Activated naive CD8-positive, alpha-beta T cell treated with anti-CD3 and anti-CD28 coated beads for 36 hours (primary cell): ENCODE data around the gene DHX16. TPM values are rescaled to one million over a fixed set of nuclear protein-coding genes. Genes with fewer than 3 reads are reported as not detected.

Source experiments
- DNase-seq: peaks from one replicate; pipeline ENCODE4 v3.0.0; 2021
- H3K27ac Mint-ChIP-seq: one replicate; pipeline ENCODE4 v1.8.0; 2022; ENCODE audit warnings: mild to moderate bottlenecking, moderate library complexity, mixed read lengths
- H3K27me3 Mint-ChIP-seq: one replicate; pipeline ENCODE4 v1.8.0; 2022; ENCODE audit warnings: mild to moderate bottlenecking, mixed read lengths
- H3K36me3 Mint-ChIP-seq: one replicate; pipeline ENCODE4 v1.8.0; 2021; ENCODE audit warnings: mild to moderate bottlenecking, mixed read lengths
- H3K4me1 Mint-ChIP-seq: one replicate; pipeline ENCODE4 v1.8.0; 2021; ENCODE audit warnings: mixed read lengths
- H3K4me3 Mint-ChIP-seq: one replicate; pipeline ENCODE4 v1.8.0; 2022; ENCODE audit warnings: mild to moderate bottlenecking, moderate library complexity, mixed read lengths
- H3K9me3 Mint-ChIP-seq: one replicate; pipeline ENCODE4 v1.8.0; 2022; ENCODE audit warnings: mixed read lengths
- total RNA-seq, 2 experiments: library from RNA; stranded (reverse); gene quantifications; one replicate each; pipeline ENCODE4 v1.2.3, GENCODE V29; 2021

The DHX16 gene
- total RNA-seq, 2 experiments from 2014 or later: 40.4 to 42.1 TPM

- H3K27me3 Mint-ChIP-seq: peaks cover 19% of the 10 kb centered on the region
- H3K9me3 Mint-ChIP-seq: peaks cover 3% of the 10 kb centered on the region
These were observed 58.6 kb downstream of the DHX16 start for GRCh38 chr6:30614044-30614842.

GRCh38 chr6:30613251-30614043 is 59.4 kb downstream of the DHX16 start:
- H3K36me3 Mint-ChIP-seq: peaks cover 71% of the 10 kb centered on the region
- peaks cover 3% of the 10 kb centered on the region for H3K9me3 Mint-ChIP-seq

More at GRCh38 chr6:30614044-30614842, 58.6 kb downstream of the DHX16 start:
- DNase-seq: no peak
- Mint-ChIP-seq H3K4me3 (peak overlapping the region; percentile 97), H3K36me3 (peaks cover 71% of the 10 kb centered on the region), H3K27ac (peak overlapping the region; percentile 99), H3K4me1 (peaks cover 62% of the 10 kb centered on the region)

DNA sequence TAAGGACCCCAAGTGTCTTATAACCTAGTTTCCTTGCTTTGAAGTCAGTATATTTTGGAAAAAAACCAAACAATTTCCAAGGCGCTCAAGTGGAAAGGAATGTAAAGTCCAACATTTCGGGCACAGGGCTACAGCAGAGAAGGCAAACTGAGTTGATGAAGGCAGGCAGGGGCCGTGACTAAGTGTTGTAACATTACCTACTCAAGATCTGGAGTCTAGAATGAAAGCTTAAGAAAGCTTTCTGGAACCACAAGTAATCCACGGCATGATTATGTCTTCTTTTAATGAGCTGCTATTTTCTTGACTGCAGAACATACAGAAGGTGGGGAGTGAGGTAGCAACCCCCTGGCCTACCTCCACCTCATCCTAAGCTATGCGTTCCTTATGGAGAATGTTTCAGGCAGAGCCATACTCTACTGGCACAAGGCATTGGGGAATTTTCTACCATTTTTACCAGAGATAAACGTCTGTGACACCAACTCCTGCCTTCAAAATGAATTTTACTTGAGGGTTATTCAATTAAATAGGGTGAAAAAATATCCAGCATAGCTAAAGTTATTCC is 60.0 kb downstream of the DHX16 start:
- peaks cover 63% of the 10 kb centered on the region for H3K4me1 Mint-ChIP-seq
- peaks cover 69% of the 10 kb centered on the region for H3K36me3 Mint-ChIP-seq
- peak overlapping the region; percentile 99 for H3K27ac Mint-ChIP-seq
- H3K4me3 Mint-ChIP-seq: no peak overlapping the region
- H3K27me3 Mint-ChIP-seq: peaks cover 18% of the 10 kb centered on the region
- no peak for DNase-seq
- peaks cover 3% of the 10 kb centered on the region for H3K9me3 Mint-ChIP-seq

More at GRCh38 chr6:30613251-30614043, 59.4 kb downstream of the DHX16 start:
- no peak for DNase-seq
- H3K27me3 Mint-ChIP-seq: peaks cover 19% of the 10 kb centered on the region
- peak overlapping the region; percentile 97 for H3K4me3 Mint-ChIP-seq
- peak overlapping the region; percentile 99 for H3K27ac Mint-ChIP-seq
- peaks cover 61% of the 10 kb centered on the region for H3K4me1 Mint-ChIP-seq

DNA sequence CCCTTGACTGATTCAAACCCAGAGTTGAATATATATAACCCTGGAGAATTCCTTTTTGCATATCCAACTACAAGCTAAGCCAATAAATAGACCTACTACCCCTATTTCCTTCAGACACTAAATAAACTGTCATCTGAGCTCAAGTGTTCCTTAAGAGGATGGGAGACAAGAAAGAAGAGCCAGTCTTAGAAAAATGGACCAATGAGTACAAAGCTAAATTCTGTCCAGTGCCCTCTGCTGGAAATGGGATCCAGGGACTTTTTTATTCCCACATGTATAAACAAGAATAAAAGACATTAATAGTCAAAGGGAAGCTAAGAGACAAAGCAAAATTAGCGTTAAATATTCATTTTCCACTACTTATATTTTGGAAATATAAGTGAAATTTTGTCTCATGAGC is 60.6 kb downstream of the DHX16 start:
- Mint-ChIP-seq H3K4me1 (peaks cover 66% of the 10 kb centered on the region), H3K36me3 (peaks cover 73% of the 10 kb centered on the region), H3K9me3 (peaks cover 3% of the 10 kb centered on the region), H3K4me3 (peak overlapping the region; percentile 11), H3K27ac (peak overlapping the region; percentile 99), H3K27me3 (peaks cover 12% of the 10 kb centered on the region)
- no peak for DNase-seq

DNA sequence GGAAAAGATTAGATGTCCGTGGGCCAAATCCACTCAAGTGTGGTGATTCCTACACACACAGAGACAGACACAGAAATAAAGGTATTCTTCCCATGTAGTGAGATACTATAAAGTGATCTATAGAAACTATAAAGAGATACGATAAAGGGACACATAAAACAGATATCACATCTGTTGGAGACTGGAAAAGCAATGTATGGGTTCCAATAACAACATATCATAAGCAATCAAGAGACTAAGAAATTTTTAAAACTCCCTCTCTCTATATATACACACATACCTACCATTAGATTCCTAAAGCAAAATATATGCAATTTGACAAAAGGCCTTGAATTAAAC is 61.0 kb downstream of the DHX16 start:
- DNase-seq: no peak
- Mint-ChIP-seq H3K27me3 (peaks cover 8% of the 10 kb centered on the region), H3K4me3 (no peak overlapping the region), H3K4me1 (peaks cover 62% of the 10 kb centered on the region), H3K27ac (peak overlapping the region; percentile 6), H3K36me3 (peaks cover 69% of the 10 kb centered on the region), H3K9me3 (no peaks in the 10 kb centered on the region)

DNA sequence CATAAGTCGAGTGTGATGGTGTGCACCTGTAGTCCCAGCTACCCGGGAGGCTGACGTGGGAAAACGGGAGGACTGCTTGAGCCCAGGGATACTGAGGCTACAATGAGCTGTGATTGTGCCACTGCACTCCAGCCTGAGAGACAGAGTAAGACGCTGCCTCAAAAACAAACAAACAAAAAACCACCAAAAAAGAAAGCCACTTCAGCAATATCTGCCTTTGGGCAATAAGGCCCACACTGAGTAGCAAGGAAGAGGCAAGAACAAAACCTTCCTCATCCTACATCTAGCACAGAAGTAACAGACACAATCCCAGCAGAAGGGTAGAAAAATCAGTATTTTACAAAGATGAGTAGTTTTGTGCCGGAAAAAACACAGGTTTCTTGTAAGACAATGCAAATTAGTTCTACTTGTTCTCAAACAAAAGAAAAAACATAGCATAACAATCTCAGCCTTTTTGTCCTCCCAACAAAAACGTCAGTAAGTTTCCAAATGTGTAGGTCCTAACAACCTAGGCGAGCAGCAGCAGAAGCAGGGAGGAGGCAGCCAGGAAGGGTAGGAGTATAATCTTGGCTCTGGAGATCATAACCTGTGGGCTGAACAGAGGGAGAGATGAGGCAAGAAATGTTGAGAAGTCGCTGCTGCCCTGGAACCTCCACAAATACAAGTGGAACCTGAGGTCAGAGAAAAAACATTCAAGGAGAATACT is 61.5 kb downstream of the DHX16 start:
- Mint-ChIP-seq H3K4me1 (peaks cover 63% of the 10 kb centered on the region), H3K27ac (peak overlapping the region; percentile 6), H3K9me3 (no peaks in the 10 kb centered on the region), H3K36me3 (peaks cover 69% of the 10 kb centered on the region), H3K4me3 (no peak overlapping the region), H3K27me3 (peaks cover 3% of the 10 kb centered on the region)
- no peak for DNase-seq

- no peaks in the 10 kb centered on the region for H3K27me3 Mint-ChIP-seq
- no peaks in the 10 kb centered on the region for H3K9me3 Mint-ChIP-seq
- H3K36me3 Mint-ChIP-seq: peaks cover 67% of the 10 kb centered on the region
- peak overlapping the region; percentile 59 for H3K27ac Mint-ChIP-seq
- no peak for DNase-seq
- H3K4me3 Mint-ChIP-seq: no peak overlapping the region
- H3K4me1 Mint-ChIP-seq: peaks cover 60% of the 10 kb centered on the region
These were observed 62.7 kb downstream of the DHX16 start for GRCh38 chr6:30610065-30610464.

DNA sequence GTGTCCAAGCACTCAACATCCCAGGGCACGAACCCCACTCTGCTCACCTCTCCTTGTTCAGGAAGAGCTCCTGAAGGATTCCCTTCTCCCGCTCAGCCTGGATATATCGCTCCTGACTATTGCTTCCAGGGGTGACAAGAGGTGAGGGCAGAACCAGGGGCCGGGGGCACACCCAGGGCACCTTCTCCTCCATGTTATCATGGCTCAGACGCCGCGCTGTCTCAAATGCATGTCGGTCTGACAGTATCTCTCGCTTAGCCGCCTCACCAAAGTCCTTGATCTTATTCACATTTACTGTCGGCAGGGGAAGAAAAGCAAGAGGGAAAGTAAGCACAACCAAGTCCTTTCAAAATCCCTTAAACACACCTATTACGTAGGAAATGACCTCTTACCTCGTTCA is 68.8 kb downstream of the DHX16 start:
- H3K36me3 Mint-ChIP-seq: peaks cover 58% of the 10 kb centered on the region
- no peak overlapping the region for H3K27ac Mint-ChIP-seq
- DNase-seq: no peak
- no peaks in the 10 kb centered on the region for H3K27me3 Mint-ChIP-seq
- no peaks in the 10 kb centered on the region for H3K9me3 Mint-ChIP-seq
- H3K4me1 Mint-ChIP-seq: peaks cover 27% of the 10 kb centered on the region
- H3K4me3 Mint-ChIP-seq: no peak overlapping the region

Other genes with a start within 250 kb of the DHX16 start
- gene HLA-E, start 183.5 kb downstream of the DHX16 start, total RNA-seq: 100 to 1,000 TPM; 481 to 482 TPM
- gene GNL1, start 116.5 kb downstream of the DHX16 start, total RNA-seq: 100 to 1,000 TPM; 123 to 126 TPM
- 10 to 100 TPM; 32.7 to 34.4 TPM for gene PRR3, start 115.7 kb downstream of the DHX16 start, total RNA-seq
- gene ABCF1, start 101.6 kb downstream of the DHX16 start, total RNA-seq: 100 to 1,000 TPM; 122 TPM
- 10 to 100 TPM; 80.5 to 84.6 TPM for gene PPP1R10, start 55.8 kb downstream of the DHX16 start, total RNA-seq
- 100 to 1,000 TPM; 113 to 116 TPM for gene MRPS18B, start 55.2 kb downstream of the DHX16 start, total RNA-seq
- gene ATAT1, start 46.1 kb downstream of the DHX16 start, total RNA-seq: 1 to 10 TPM; 8.5 to 8.6 TPM
- gene C6orf136, start 25.9 kb downstream of the DHX16 start, total RNA-seq: 10 to 100 TPM; 35.8 to 37.1 TPM
- gene PPP1R18, start 13.6 kb upstream of the DHX16 start, total RNA-seq: 100 to 1,000 TPM; 102 to 106 TPM
- 10 to 100 TPM; 19.7 to 20.2 TPM for gene NRM, start 18.0 kb upstream of the DHX16 start, total RNA-seq
- gene MDC1, start 44.3 kb upstream of the DHX16 start, total RNA-seq: 10 to 100 TPM; 63.2 to 67.0 TPM
- 1,000 to 10,000 TPM; 1,515 to 1,538 TPM for gene TUBB, start 47.3 kb upstream of the DHX16 start, total RNA-seq
- 100 to 1,000 TPM; 104 to 107 TPM for gene FLOT1, start 69.7 kb upstream of the DHX16 start, total RNA-seq
- gene IER3, start 71.5 kb upstream of the DHX16 start, total RNA-seq: 100 to 1,000 TPM; 295 to 310 TPM
- 10 to 100 TPM; 12.0 to 13.7 TPM for gene DDR1, start 211.5 kb upstream of the DHX16 start, total RNA-seq
- gene GTF2H4, start 235.2 kb upstream of the DHX16 start, total RNA-seq: 10 to 100 TPM; 44.5 to 46.4 TPM
- gene VARS2, start 241.2 kb upstream of the DHX16 start, total RNA-seq: 10 to 100 TPM; 79.5 to 80.9 TPM